Liver (tissue), 9 donors: Measurements from ENCODE around the gene EHBP1. TPM values are rescaled to one million over a fixed set of nuclear protein-coding genes. Genes with fewer than 3 reads are reported as not detected.
A peak's percentile ranks its signal among the peaks of the same experiment; 100 is the strongest.

ENCODE experiments used
- DNase-seq: peaks from one replicate; pipeline ENCODE4 v3.0.0-alpha.2; 2017; ENCODE audit warnings: low spot score
- H3K27ac ChIP-seq, 2 donors: one replicate each; pipeline ENCODE4 v1.7.0; 2013; ENCODE audit warnings: inconsistent platforms in 2 of 2, low read length in 2 of 2, control low read depth in 1 of 2, low read depth in 1 of 2, mild to moderate bottlenecking in 1 of 2
- H3K27me3 ChIP-seq, 4 donors: one replicate each; pipeline versions ENCODE4 v1.6.1 to v1.7.0; 2013; ENCODE audit warnings: low read length in 3 of 4, inconsistent platforms in 1 of 4, mild to moderate bottlenecking in 1 of 4, moderate library complexity in 1 of 4; ENCODE audit not compliant: control insufficient read depth in 4 of 4, insufficient read depth in 4 of 4
- H3K36me3 ChIP-seq, 4 donors: one replicate each; pipeline versions ENCODE4 v1.6.1 to v1.7.0; 2013; ENCODE audit warnings: low read length in 3 of 4, mild to moderate bottlenecking in 3 of 4, low read depth in 1 of 4, moderate library complexity in 1 of 4; ENCODE audit not compliant: control insufficient read depth in 4 of 4, insufficient read depth in 3 of 4
- H3K4me1 ChIP-seq, 4 donors: one replicate each; pipeline versions ENCODE4 v1.6.1 to v1.7.0; 2013; ENCODE audit warnings: low read length in 3 of 4, mild to moderate bottlenecking in 3 of 4, moderate library complexity in 1 of 4; ENCODE audit not compliant: control insufficient read depth in 4 of 4, insufficient read depth in 4 of 4
- H3K4me3 ChIP-seq, 3 donors: one replicate each; pipeline versions ENCODE4 v1.6.1 to v1.7.0; 2013; ENCODE audit warnings: low read length in 3 of 3, control low read depth in 1 of 3, low read depth in 1 of 3, mild to moderate bottlenecking in 1 of 3
- H3K9ac ChIP-seq, 2 donors: one replicate each; pipeline ENCODE4 v1.7.0; 2013; ENCODE audit warnings: low read length in 2 of 2, mild to moderate bottlenecking in 2 of 2, moderate library complexity in 2 of 2, control low read depth in 1 of 2, low read depth in 1 of 2
- H3K9me3 ChIP-seq, 4 donors: one replicate each; pipeline versions ENCODE4 v1.6.1 to v1.7.0; 2013; ENCODE audit warnings: low read length in 3 of 4; ENCODE audit not compliant: control insufficient read depth in 4 of 4
- EGR1 ChIP-seq, 2 donors: IDR thresholded peaks; 2 replicates each; pipeline ENCODE4 v1.6.1; 2016 to 2018; ENCODE audit warnings: antibody characterized with exemption in 2 of 2, low read depth in 2 of 2
- FOXA1 ChIP-seq: IDR thresholded peaks from 2 replicates; pipeline ENCODE4 v1.6.1; 2016; ENCODE audit warnings: antibody characterized with exemption
- FOXA2 ChIP-seq: IDR thresholded peaks from 2 replicates; pipeline ENCODE4 v1.6.1; 2016; ENCODE audit warnings: antibody characterized with exemption
- GABPA ChIP-seq, 2 donors: IDR thresholded peaks in 1 of 2; conservative IDR thresholded peaks in 1 of 2; 2 replicates each; pipeline ENCODE4 v1.6.1; 2016; ENCODE audit warnings: antibody characterized with exemption in 2 of 2, mild to moderate bottlenecking in 1 of 2, moderate library complexity in 1 of 2
- HNF4A ChIP-seq, 2 donors: conservative IDR thresholded peaks; 2 replicates each; pipeline ENCODE4 v1.6.1; 2016; ENCODE audit warnings: antibody characterized with exemption in 2 of 2, mild to moderate bottlenecking in 2 of 2
- HNF4G ChIP-seq: IDR thresholded peaks from 2 replicates; pipeline ENCODE4 v1.6.1; 2016; ENCODE audit warnings: antibody characterized with exemption
- JUND ChIP-seq, 2 donors: IDR thresholded peaks; 2 replicates each; pipeline ENCODE4 v1.6.1; 2016; ENCODE audit warnings: antibody characterized with exemption in 2 of 2
- NR2F2 ChIP-seq: IDR thresholded peaks from 2 replicates; pipeline ENCODE4 v1.6.1; 2016; ENCODE audit warnings: antibody characterized with exemption
- RAD21 ChIP-seq, 2 donors: IDR thresholded peaks; 2 replicates each; pipeline ENCODE4 v1.6.1; 2016; ENCODE audit warnings: antibody characterized with exemption in 2 of 2, mild to moderate bottlenecking in 2 of 2
- RXRA ChIP-seq, 2 donors: IDR thresholded peaks; 2 replicates each; pipeline ENCODE4 v1.6.1; 2017 to 2018; ENCODE audit warnings: antibody characterized with exemption in 2 of 2, mild to moderate bottlenecking in 1 of 2
- SP1 ChIP-seq: IDR thresholded peaks from 2 replicates; pipeline ENCODE4 v1.6.1; 2018; ENCODE audit warnings: antibody characterized with exemption, mild to moderate bottlenecking
- TAF1 ChIP-seq: conservative IDR thresholded peaks from 2 replicates; pipeline ENCODE4 v1.6.1; 2016; ENCODE audit warnings: antibody characterized with exemption, mild to moderate bottlenecking
- YY1 ChIP-seq: IDR thresholded peaks from 2 replicates; pipeline ENCODE4 v1.6.1; 2016; ENCODE audit warnings: antibody characterized with exemption, mild to moderate bottlenecking
- WGBS: extraction: QIAGEN DNeasy Blood & Tissue Kit; methylation state at CpG from one replicate; pipeline ENCODE4 v1.1.7; 2013; 5-methylcytosine and 5-hydroxymethylcytosine counted together
- polyA plus RNA-seq, 2 donors: library from polyadenylated mRNA; stranded (reverse) in 1 of 2; unstranded in 1 of 2; fragments of 200-250 nt in 1 of 2; fragments of >200 nt in 1 of 2; fragmentation: Nextera tagmentation in 1 of 2; extraction: Ambion mirVana in 1 of 2; gene quantifications; one replicate each; pipeline versions ENCODE4 v1.2.1 to v1.2.3, GENCODE V29; 2013 to 2015
- total RNA-seq, 2 donors: library from RNA; depleted of rRNA; stranded (reverse); fragments of >200 nt; gene quantifications; one replicate each; pipeline ENCODE4 v1.2.3, GENCODE V29; 2014
- TF ChIP-seq, protein P1 (sequence below): IDR thresholded peaks from 2 replicates; pipeline ENCODE4 v1.6.1; 2016; ENCODE audit warnings: antibody characterized with exemption
- TF ChIP-seq, protein P2 (sequence below): IDR thresholded peaks from 2 replicates; pipeline ENCODE4 v1.6.1; 2016; ENCODE audit warnings: antibody characterized with exemption
- TF ChIP-seq, protein P3 (sequence below): IDR thresholded peaks from 2 replicates; pipeline ENCODE4 v1.6.1; 2016; ENCODE audit warnings: antibody characterized with exemption, mild to moderate bottlenecking
- TF ChIP-seq, protein P4 (sequence below): fragments of 150-350 bp; IDR thresholded peaks from 2 replicates; pipeline ENCODE4 v1.5.1; 2017; ENCODE audit warnings: improper control_type of control experiment, low read depth, low read length; ENCODE audit not compliant: missing input control
- TF ChIP-seq, protein P5 (sequence below): IDR thresholded peaks from 2 replicates; pipeline ENCODE4 v1.6.1; 2016; ENCODE audit warnings: antibody characterized with exemption
- donor health status: healthy.
- donor health status: healthy.
- donor health status: healthy.
- donor health status: healthy.
- donor health status: healthy.

The EHBP1 gene
- 10 to 100 TPM; 20.2 to 85.8 TPM for total RNA-seq
- polyA plus RNA-seq, result 10 to 100 TPM; 16.6 to 28.5 TPM

DNA sequence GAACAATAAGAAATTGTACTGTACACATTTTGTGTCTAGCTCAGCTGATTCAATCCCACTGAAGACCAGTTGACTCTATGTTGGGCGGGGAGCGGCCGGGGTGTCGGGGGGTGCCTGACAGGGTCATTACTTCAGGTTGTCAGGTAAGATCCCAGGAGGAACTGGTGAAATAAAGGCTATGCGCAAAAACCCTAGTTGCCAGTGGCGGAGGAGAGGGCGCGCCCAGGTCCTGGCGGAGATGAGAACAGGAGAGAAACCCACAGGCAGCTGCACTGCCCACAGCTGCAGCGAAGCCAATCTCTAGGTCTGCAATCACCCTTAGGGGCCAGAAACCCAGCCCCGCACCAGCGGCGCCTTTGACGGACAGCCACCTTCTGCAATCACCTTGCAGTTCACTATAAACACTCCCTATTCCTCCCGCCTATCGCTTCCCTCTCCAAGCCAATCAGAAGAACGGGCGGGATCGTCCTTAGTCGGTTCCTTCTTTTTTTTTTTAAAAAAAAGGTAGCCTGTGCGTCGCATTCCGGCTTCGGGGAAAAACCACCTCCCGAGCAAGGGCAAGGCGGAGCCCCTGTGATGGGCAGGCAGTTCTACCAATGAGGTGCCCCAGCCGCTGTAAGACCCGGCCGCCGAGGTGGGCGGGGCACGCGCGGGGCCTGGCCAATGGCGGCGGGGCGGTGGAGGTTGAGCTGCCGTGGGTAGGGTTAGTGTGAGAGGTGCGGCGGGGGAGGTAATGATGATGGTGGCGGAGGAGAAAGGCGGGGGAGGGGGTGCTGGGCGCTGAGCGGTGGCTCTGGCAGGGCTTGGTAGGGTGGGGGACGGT is at the start of gene EHBP1:
TSS of gene EHBP1 (plus strand) at position 707 of the 823 bp plus-strand sequence. CDS start 1,479 bp downstream, outside the sequence.
- peak within 1 kb of the TSS; percentile 82 to 93 for H3K27ac ChIP-seq
- H3K9ac ChIP-seq, result peak within 1 kb of the TSS; percentile 52 to 83
- peaks cover 4 to 50% (median 31%) of the 10 kb centered on the region in 4 donors for H3K4me1 ChIP-seq
- peak within 1 kb of the TSS; percentile 86 to 89 (median 87) for H3K4me3 ChIP-seq
- TF ChIP-seq TAF1 (peak; percentile 96), NR2F2 (peak; percentile 60), GABPA (IDR thresholded peaks at IDR 0.05 in 1 of 2, conservative IDR thresholded peaks at IDR 0.05 in 1 of 2) (peak; percentile 53 to 80), FOXA1 (peak; percentile 32), EGR1 (IDR thresholded peaks at IDR 0.05; ENCODE audit: low read depth in 2 of 2) (peak in 1 of 2 donors; percentile 25), SP1 (peak; percentile 99), RAD21 (IDR thresholded peaks at IDR 0.05) (peak; percentile 50 to 64), RXRA (IDR thresholded peaks at IDR 0.05) (peak; percentile 56 to 60), YY1 (peak; percentile 94), HNF4A (conservative IDR thresholded peaks at IDR 0.05) (peak; percentile 43 to 54), HNF4G (no peak), JUND (IDR thresholded peaks at IDR 0.05) (peak; percentile 19 to 64), FOXA2 (no peak)
- TF ChIP-seq, protein P1, sequence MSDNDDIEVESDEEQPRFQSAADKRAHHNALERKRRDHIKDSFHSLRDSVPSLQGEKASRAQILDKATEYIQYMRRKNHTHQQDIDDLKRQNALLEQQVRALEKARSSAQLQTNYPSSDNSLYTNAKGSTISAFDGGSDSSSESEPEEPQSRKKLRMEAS, result peak; percentile 35
- TF ChIP-seq, protein P2, sequence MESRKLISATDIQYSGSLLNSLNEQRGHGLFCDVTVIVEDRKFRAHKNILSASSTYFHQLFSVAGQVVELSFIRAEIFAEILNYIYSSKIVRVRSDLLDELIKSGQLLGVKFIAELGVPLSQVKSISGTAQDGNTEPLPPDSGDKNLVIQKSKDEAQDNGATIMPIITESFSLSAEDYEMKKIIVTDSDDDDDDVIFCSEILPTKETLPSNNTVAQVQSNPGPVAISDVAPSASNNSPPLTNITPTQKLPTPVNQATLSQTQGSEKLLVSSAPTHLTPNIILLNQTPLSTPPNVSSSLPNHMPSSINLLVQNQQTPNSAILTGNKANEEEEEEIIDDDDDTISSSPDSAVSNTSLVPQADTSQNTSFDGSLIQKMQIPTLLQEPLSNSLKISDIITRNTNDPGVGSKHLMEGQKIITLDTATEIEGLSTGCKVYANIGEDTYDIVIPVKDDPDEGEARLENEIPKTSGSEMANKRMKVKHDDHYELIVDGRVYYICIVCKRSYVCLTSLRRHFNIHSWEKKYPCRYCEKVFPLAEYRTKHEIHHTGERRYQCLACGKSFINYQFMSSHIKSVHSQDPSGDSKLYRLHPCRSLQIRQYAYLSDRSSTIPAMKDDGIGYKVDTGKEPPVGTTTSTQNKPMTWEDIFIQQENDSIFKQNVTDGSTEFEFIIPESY, result peak; percentile 62
- TF ChIP-seq, protein P3, sequence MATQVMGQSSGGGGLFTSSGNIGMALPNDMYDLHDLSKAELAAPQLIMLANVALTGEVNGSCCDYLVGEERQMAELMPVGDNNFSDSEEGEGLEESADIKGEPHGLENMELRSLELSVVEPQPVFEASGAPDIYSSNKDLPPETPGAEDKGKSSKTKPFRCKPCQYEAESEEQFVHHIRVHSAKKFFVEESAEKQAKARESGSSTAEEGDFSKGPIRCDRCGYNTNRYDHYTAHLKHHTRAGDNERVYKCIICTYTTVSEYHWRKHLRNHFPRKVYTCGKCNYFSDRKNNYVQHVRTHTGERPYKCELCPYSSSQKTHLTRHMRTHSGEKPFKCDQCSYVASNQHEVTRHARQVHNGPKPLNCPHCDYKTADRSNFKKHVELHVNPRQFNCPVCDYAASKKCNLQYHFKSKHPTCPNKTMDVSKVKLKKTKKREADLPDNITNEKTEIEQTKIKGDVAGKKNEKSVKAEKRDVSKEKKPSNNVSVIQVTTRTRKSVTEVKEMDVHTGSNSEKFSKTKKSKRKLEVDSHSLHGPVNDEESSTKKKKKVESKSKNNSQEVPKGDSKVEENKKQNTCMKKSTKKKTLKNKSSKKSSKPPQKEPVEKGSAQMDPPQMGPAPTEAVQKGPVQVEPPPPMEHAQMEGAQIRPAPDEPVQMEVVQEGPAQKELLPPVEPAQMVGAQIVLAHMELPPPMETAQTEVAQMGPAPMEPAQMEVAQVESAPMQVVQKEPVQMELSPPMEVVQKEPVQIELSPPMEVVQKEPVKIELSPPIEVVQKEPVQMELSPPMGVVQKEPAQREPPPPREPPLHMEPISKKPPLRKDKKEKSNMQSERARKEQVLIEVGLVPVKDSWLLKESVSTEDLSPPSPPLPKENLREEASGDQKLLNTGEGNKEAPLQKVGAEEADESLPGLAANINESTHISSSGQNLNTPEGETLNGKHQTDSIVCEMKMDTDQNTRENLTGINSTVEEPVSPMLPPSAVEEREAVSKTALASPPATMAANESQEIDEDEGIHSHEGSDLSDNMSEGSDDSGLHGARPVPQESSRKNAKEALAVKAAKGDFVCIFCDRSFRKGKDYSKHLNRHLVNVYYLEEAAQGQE, result peak; percentile 85
- TF ChIP-seq, protein P4, sequence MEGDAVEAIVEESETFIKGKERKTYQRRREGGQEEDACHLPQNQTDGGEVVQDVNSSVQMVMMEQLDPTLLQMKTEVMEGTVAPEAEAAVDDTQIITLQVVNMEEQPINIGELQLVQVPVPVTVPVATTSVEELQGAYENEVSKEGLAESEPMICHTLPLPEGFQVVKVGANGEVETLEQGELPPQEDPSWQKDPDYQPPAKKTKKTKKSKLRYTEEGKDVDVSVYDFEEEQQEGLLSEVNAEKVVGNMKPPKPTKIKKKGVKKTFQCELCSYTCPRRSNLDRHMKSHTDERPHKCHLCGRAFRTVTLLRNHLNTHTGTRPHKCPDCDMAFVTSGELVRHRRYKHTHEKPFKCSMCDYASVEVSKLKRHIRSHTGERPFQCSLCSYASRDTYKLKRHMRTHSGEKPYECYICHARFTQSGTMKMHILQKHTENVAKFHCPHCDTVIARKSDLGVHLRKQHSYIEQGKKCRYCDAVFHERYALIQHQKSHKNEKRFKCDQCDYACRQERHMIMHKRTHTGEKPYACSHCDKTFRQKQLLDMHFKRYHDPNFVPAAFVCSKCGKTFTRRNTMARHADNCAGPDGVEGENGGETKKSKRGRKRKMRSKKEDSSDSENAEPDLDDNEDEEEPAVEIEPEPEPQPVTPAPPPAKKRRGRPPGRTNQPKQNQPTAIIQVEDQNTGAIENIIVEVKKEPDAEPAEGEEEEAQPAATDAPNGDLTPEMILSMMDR, result no peak
- TF ChIP-seq, protein P5, sequence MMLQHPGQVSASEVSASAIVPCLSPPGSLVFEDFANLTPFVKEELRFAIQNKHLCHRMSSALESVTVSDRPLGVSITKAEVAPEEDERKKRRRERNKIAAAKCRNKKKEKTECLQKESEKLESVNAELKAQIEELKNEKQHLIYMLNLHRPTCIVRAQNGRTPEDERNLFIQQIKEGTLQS, result peak; percentile 50
- peak; percentile 99 for DNase-seq
- H3K27me3 ChIP-seq, result no peaks in the 10 kb centered on the region
- H3K36me3 ChIP-seq, result peaks cover 0 to 5% (median 1%) of the 10 kb centered on the region in 4 donors
- WGBS, result under 1% methylated on average over 45 of the region's 45 CpGs
- H3K9me3 ChIP-seq, result no peaks in the 10 kb centered on the region
